ENCODE data around the gene DNER.

DNER gene

GRCh38 chr2:229447227-229447626 lies 267.1 kb downstream of the DNER start:
- ATAC-seq (no peak), DNase-seq (no peak)
- Mint-ChIP-seq H3K4me3 (no peak overlapping the region), H3K9me3 (no peaks in the 10 kb centered on the region), H3K4me1 (no peaks in the 10 kb centered on the region), H3K27me3 (no peaks in the 10 kb centered on the region), H3K27ac (no peak overlapping the region)

GRCh38 chr2:229446350-229446749 lies 268.0 kb downstream of the DNER start:
- DNase-seq (no peak), ATAC-seq (no peak)
- H3K27ac Mint-ChIP-seq: no peak overlapping the region
- no peak overlapping the region for H3K4me3 Mint-ChIP-seq
- H3K4me1 Mint-ChIP-seq: no peaks in the 10 kb centered on the region
- H3K27me3 Mint-ChIP-seq: no peaks in the 10 kb centered on the region
- no peaks in the 10 kb centered on the region for H3K9me3 Mint-ChIP-seq

- no peak overlapping the region for H3K4me3 Mint-ChIP-seq
- ATAC-seq (no peak), DNase-seq (no peak)
- H3K27me3 Mint-ChIP-seq: no peaks in the 10 kb centered on the region
- no peaks in the 10 kb centered on the region for H3K9me3 Mint-ChIP-seq
- H3K4me1 Mint-ChIP-seq: no peaks in the 10 kb centered on the region
- H3K27ac Mint-ChIP-seq: no peak overlapping the region
Measured at GRCh38 chr2:229445501-229446211, 268.7 kb downstream of the DNER start.

DNA sequence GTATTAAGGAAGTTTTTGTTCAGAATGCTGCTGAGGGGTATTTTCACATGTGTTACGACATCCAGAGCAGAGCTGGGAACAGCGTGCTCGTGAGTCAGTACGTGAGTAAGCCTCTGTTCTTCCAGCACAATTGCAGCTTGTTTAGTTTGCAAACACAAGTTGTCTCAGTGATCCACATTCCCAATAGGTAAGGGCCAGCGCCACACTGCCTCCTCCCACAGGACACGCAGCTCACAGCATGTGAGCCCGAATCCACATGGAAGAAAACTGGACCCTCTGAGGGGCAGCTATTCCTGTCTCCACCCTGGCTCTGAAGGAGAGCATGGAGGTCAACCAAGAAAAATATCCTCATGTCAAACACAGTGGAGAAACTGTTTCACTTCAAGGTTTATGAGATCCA lies 269.3 kb downstream of the DNER start:
- H3K4me1 Mint-ChIP-seq: no peaks in the 10 kb centered on the region
- no peak for DNase-seq
- H3K9me3 Mint-ChIP-seq: no peaks in the 10 kb centered on the region
- H3K27me3 Mint-ChIP-seq: no peaks in the 10 kb centered on the region
- no peak overlapping the region for H3K4me3 Mint-ChIP-seq
- no peak for ATAC-seq
- H3K27ac Mint-ChIP-seq: no peak overlapping the region

DNA sequence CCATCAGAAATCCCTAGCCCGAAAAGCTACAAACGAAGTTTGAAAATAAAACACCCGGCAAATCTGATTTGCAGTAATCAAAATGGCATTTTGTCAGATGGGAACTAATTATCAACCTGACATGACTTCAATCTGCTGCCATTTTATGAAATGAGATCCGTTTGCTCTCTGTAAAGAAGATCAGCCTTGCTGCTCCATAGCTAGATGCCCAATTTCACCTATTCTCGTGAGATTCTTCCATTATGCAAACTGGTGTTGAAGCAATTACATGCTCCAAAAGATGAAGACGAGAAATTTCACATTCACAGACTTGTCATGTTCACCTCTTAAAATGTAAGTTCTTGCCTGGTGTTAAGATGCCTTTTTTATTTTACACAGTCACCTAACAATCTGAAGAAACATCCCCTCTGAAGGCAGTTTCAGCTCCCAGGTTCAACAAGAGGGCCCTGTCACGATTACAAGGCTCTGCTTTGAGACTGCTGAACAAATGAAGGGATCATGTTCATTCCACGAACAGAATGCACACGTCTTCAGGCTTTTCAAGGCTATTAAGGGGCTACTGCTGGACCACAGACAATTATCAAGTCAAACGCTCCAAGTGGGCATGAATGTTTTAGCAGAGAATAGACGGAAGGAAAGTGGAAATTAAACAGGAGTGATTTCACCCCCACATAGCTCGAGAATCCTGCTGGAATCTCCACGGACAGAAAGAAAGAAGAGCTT lies 270.6 kb downstream of the DNER start:
- no peak overlapping the region for H3K27ac Mint-ChIP-seq
- H3K4me3 Mint-ChIP-seq: no peak overlapping the region
- H3K4me1 Mint-ChIP-seq: no peaks in the 10 kb centered on the region
- ATAC-seq (no peak), DNase-seq (no peak)
- no peaks in the 10 kb centered on the region for H3K9me3 Mint-ChIP-seq
- H3K27me3 Mint-ChIP-seq: no peaks in the 10 kb centered on the region

GRCh38 chr2:229443141-229443540 lies 271.2 kb downstream of the DNER start:
- H3K4me3 Mint-ChIP-seq: no peak overlapping the region
- H3K27me3 Mint-ChIP-seq: no peaks in the 10 kb centered on the region
- H3K4me1 Mint-ChIP-seq: no peaks in the 10 kb centered on the region
- no peaks in the 10 kb centered on the region for H3K9me3 Mint-ChIP-seq
- no peak for ATAC-seq
- no peak for DNase-seq
- no peak overlapping the region for H3K27ac Mint-ChIP-seq

DNA sequence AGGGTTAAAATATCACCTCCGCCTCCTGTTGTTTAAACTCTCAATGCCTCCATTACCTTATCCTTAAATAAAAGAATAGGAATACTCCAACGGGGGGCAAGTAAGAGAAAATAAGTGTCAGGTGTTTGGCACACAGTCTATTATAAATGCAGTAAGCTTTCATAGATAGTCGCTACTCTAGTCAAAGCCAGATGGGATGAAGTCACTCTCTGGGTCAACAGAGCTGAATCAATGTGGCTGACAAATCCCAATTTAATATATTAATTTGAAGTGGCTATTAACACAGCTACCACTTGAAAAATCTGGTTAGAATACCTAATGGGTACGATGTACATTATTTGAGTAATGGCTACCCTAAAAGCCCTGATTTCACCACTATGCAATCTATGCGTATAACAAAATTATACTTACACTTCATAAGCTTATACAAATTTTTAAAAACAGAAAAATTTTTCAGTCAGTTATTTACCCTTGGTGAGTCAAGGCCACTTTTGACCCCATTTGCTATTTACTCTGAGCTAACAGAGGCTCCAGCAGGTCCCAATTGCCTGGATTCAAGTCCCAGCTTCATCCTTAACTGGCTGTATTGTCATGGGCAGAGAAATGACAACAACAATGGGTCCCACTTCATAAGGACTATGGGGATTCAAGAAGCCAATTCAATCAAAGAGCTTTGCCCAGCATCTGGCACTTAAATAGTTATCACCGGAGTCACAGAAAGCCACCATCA lies 275.8 kb downstream of the DNER start:
- H3K9me3 Mint-ChIP-seq: peaks cover 0 to 9% of the 10 kb centered on the region in 2 donors
- H3K27ac Mint-ChIP-seq: no peak overlapping the region
- H3K4me3 Mint-ChIP-seq: no peak overlapping the region
- H3K27me3 Mint-ChIP-seq: no peaks in the 10 kb centered on the region
- no peaks in the 10 kb centered on the region for H3K4me1 Mint-ChIP-seq
- no peak for ATAC-seq
- DNase-seq: no peak

DNA sequence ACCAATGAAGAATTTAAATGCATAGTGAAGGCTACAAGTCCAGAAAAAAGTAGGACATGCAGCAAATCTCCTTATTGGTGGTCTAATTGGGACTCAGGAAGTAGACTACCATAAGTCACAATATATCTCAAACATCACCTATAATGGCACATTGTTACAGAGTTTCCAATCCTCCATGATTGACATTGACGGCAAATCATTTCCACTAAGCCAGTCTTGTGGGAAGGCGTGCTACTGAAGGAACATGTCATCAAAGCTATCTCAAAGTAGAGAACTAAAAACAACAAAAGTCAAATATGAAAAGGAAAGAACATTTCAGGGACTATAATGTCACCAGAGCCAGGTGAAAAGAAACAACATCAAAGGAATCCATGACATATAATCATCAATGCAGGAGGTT lies 276.9 kb downstream of the DNER start:
- no peak for ATAC-seq
- no peak for DNase-seq
- Mint-ChIP-seq H3K27ac (no peak overlapping the region), H3K4me1 (no peaks in the 10 kb centered on the region), H3K27me3 (no peaks in the 10 kb centered on the region), H3K4me3 (no peak overlapping the region), H3K9me3 (peaks cover 0 to 9% of the 10 kb centered on the region in 2 donors)

- no peak overlapping the region for H3K27ac Mint-ChIP-seq
- H3K4me3 Mint-ChIP-seq: no peak overlapping the region
Measured at GRCh38 chr2:229434187-229434586, 280.2 kb downstream of the DNER start.

DNA sequence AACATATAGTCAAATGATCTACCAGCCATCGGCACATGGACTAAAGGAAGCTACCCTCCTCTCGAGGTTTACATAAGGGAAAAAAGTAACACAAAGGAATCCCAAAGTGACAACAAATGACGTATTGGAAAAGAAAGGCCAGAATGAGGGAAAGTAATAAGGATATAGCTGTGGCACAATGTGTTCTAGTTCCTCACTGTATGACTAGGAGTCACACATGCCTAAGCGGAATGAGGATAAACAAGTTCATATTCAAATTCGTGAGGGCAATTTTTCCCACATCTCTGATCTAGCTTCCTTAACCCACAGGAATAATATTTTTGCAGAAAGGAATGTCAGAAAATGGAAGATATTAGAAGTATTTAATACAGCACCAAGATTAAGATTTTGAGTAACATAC lies 281.0 kb downstream of the DNER start:
- peaks cover 0 to 9% of the 10 kb centered on the region in 2 donors for H3K9me3 Mint-ChIP-seq
- no peak overlapping the region for H3K4me3 Mint-ChIP-seq
- no peak overlapping the region for H3K27ac Mint-ChIP-seq
- H3K27me3 Mint-ChIP-seq: no peaks in the 10 kb centered on the region
- no peak for ATAC-seq
- H3K4me1 Mint-ChIP-seq: no peaks in the 10 kb centered on the region
- no peak for DNase-seq

More at GRCh38 chr2:229434187-229434586, 280.2 kb downstream of the DNER start:
- no peaks in the 10 kb centered on the region for H3K4me1 Mint-ChIP-seq
- peaks cover 0 to 9% of the 10 kb centered on the region in 2 donors for H3K9me3 Mint-ChIP-seq
- no peaks in the 10 kb centered on the region for H3K27me3 Mint-ChIP-seq
- no peak for DNase-seq
- ATAC-seq: no peak

GRCh38 chr2:229431327-229431954 lies 282.9 kb downstream of the DNER start:
- ATAC-seq (no peak), DNase-seq (no peak)
- Mint-ChIP-seq H3K4me3 (no peak overlapping the region), H3K27ac (no peak overlapping the region), H3K9me3 (peaks cover 0 to 9% of the 10 kb centered on the region in 2 donors), H3K4me1 (no peaks in the 10 kb centered on the region), H3K27me3 (peaks cover 13% of the 10 kb centered on the region)

- Mint-ChIP-seq H3K4me1 (no peaks in the 10 kb centered on the region), H3K27ac (no peak overlapping the region), H3K4me3 (no peak overlapping the region), H3K9me3 (peaks cover 0 to under 1% of the 10 kb centered on the region in 2 donors), H3K27me3 (peaks cover 13% of the 10 kb centered on the region)
- ATAC-seq (no peak), DNase-seq (no peak)
Measured at GRCh38 chr2:229429589-229429988, 284.8 kb downstream of the DNER start.

DNA sequence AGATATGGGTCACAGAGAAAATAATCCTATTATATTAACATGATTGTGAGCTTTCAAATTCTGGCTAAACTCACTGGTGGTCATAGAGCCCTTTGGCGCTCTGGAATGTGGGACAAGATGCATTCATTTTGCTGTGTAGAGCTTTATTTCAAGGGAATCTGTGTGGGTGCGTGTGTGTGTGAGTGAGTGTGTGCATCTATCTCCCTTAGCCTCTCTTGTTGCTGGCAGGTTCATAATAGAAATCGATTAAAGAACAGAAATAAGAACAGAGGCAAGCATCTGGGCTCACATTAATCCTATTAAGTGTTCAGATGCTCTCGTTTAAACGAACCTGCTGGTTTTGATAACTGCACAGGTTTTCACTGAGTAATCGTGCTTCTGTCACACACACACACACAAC lies 287.9 kb downstream of the DNER start:
- no peak for DNase-seq
- H3K27ac Mint-ChIP-seq: no peak overlapping the region
- H3K9me3 Mint-ChIP-seq: peaks cover 0 to 5% of the 10 kb centered on the region in 2 donors
- no peaks in the 10 kb centered on the region for H3K4me1 Mint-ChIP-seq
- no peak overlapping the region for H3K4me3 Mint-ChIP-seq
- no peak for ATAC-seq
- H3K27me3 Mint-ChIP-seq: peaks cover 13% of the 10 kb centered on the region

DNA sequence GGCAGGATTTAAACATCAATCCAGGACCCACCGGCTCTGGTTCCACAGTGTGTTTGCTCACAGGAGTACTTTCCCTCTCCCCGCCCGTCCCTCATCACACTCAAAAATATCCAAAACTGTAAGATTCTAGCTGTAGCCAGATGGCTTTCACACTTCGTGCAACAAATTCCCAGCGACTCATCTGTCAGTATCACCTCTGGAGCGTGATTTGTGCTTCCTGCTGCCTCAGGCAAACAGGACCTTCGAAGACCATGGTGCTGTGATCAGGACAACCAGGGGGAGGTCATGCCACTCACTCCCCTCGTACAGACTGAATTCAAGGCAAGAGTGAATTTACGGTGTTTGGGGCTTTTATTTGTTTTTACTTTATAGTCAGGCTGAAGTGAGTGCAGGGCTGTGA lies 288.8 kb downstream of the DNER start:
- H3K4me3 Mint-ChIP-seq: no peak overlapping the region
- DNase-seq (no peak), ATAC-seq (no peak)
- H3K4me1 Mint-ChIP-seq: no peaks in the 10 kb centered on the region
- no peak overlapping the region for H3K27ac Mint-ChIP-seq
- H3K27me3 Mint-ChIP-seq: peaks cover 13% of the 10 kb centered on the region
- peaks cover 4 to 5% of the 10 kb centered on the region in 2 donors for H3K9me3 Mint-ChIP-seq

GRCh38 chr2:229422063-229422462 lies 292.3 kb downstream of the DNER start:
- ATAC-seq (no peak), DNase-seq (no peak)
- peaks cover 2% of the 10 kb centered on the region for H3K27me3 Mint-ChIP-seq
- H3K27ac Mint-ChIP-seq: no peak overlapping the region
- H3K4me3 Mint-ChIP-seq: no peak overlapping the region
- H3K4me1 Mint-ChIP-seq: no peaks in the 10 kb centered on the region
- peaks cover 5 to 6% of the 10 kb centered on the region in 2 donors for H3K9me3 Mint-ChIP-seq

DNA sequence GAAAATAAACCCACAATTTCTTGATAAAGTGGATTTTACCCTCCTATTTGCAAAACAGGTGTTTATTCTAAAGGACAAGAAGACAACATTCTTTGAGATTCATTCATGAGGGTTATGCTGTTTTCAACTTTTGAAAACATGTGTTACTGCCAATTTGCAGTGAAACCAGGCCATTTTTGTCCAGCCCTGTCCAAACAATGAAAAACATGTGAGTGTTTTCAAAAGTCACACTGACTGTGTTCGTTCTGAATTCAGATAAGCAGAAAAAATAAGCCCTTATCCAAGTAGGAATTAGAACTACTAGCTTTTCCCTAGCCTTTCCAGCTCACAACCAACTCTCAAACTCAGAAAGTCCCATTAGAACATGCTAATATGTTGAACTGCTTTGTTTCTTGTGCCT lies 295.2 kb downstream of the DNER start:
- H3K4me3 Mint-ChIP-seq: no peak overlapping the region
- H3K4me1 Mint-ChIP-seq: no peaks in the 10 kb centered on the region
- H3K27ac Mint-ChIP-seq: no peak overlapping the region
- no peaks in the 10 kb centered on the region for H3K27me3 Mint-ChIP-seq
- H3K9me3 Mint-ChIP-seq: peaks cover 5 to 6% of the 10 kb centered on the region in 2 donors
- DNase-seq (no peak), ATAC-seq (no peak)

Data from stimulated activated naive CD8-positive, alpha-beta T cell treated with anti-CD3 and anti-CD28 coated beads, Interleukin-15, amount 100 ng/mL, for 72 hours (primary cell).